Islet precursor cell (in vitro differentiated cells): Measurements from ENCODE around the gene NEMP2.

ENCODE experiments used
- DNase-seq: peaks from one replicate; pipeline ENCODE4 v3.0.0-alpha.2; 2018

Gene NEMP2

GRCh38 chr2:190455358-190456095 lies 79.0 kb downstream of the NEMP2 start:
- DNase-seq: no peak

DNA sequence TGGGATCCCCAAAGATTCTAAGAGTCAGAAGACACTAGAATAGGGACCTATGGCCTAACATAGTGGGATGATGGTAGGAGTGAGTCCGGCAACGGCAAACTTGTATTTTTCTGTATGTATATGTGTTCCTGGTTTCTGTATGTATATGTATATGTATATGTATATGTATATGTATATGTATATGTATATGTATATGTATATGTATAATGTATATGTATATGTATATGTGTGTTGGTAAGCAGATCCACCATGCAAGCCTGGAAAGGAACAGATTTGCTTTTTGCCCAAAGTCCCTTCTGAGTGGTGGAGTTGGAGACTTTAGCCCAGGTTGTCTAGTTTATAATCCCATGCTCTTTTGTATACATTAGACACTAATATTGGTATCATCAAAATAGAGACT lies 79.7 kb downstream of the NEMP2 start:
- no peak for DNase-seq
